Smooth muscle cell (in vitro differentiated cells): Measurements from ENCODE around the gene NINJ2. TPM values are rescaled to one million over a fixed set of nuclear protein-coding genes. Genes with fewer than 3 reads are reported as not detected.

Experiments used
- DNase-seq: peaks from one replicate; lab custom pipeline; 2025; ENCODE audit not compliant: unreplicated experiment; lab: John Stamatoyannopoulos, UW
- H2AFZ ChIP-seq: fragments of 200-600 bp; sonication (generic); 2 replicates; pipeline ENCODE4 v1.6.0; 2016; ENCODE audit warnings: antibody characterized with exemption, low read depth, mild to moderate bottlenecking
- H3F3A ChIP-seq: fragments of 200-600 bp; sonication (generic); 2 replicates; pipeline ENCODE4 v1.6.0; 2017; ENCODE audit warnings: antibody characterized with exemption, low read depth
- H3K27ac ChIP-seq: fragments of 200-600 bp; sonication (generic); 2 replicates; pipeline ENCODE4 v1.5.1; 2016; ENCODE audit warnings: low read depth, mild to moderate bottlenecking
- H3K27me3 ChIP-seq: fragments of 200-600 bp; sonication (generic); 2 replicates; pipeline ENCODE4 v1.6.1; 2016; ENCODE audit warnings: low read depth, mild to moderate bottlenecking
- H3K36me3 ChIP-seq: fragments of 200-600 bp; sonication (generic); 2 replicates; pipeline ENCODE4 v1.5.1; 2016; ENCODE audit warnings: low read depth
- H3K4me1 ChIP-seq: fragments of 200-600 bp; sonication (generic); 2 replicates; pipeline ENCODE4 v1.5.1; 2016; ENCODE audit warnings: low read depth
- H3K4me2 ChIP-seq: fragments of 200-600 bp; sonication (generic); 2 replicates; pipeline ENCODE4 v1.6.0; 2016; ENCODE audit warnings: mild to moderate bottlenecking
- H3K4me3 ChIP-seq: fragments of 200-600 bp; sonication (generic); 2 replicates; pipeline ENCODE4 v1.5.1; 2016; ENCODE audit warnings: mild to moderate bottlenecking
- H3K79me2 ChIP-seq: fragments of 200-600 bp; sonication (generic); 2 replicates; pipeline ENCODE4 v1.6.0; 2016; ENCODE audit warnings: low read depth, mild to moderate bottlenecking
- H3K9ac ChIP-seq: fragments of 200-600 bp; sonication (generic); 2 replicates; pipeline ENCODE4 v1.6.0; 2016; ENCODE audit warnings: low read depth
- H3K9me3 ChIP-seq: fragments of 200-600 bp; sonication (generic); replicated peaks from 2 replicates; pipeline ENCODE4 v1.5.1; 2016; ENCODE audit warnings: low read depth
- H4K20me1 ChIP-seq: fragments of 200-600 bp; sonication (generic); 2 replicates; pipeline ENCODE4 v1.6.0; 2016; ENCODE audit warnings: low read depth
- CTCF ChIP-seq: fragments of 200-600 bp; sonication (generic); IDR thresholded peaks from 2 replicates; pipeline ENCODE4 v1.5.1; 2017; ENCODE audit warnings: borderline replicate concordance, mild to moderate bottlenecking, antibody characterized with exemption; ENCODE audit not compliant: insufficient read depth, poor library complexity, severe bottlenecking
- WGBS: methylation state at CpG from one replicate; pipeline ENCODE4 v1.1.7; 2016; ENCODE audit warnings: low lambda C conversion rate; 5-methylcytosine and 5-hydroxymethylcytosine counted together
- polyA plus RNA-seq: library from polyadenylated mRNA; unstranded; fragments of >200 nt; fragmentation: Nextera tagmentation; extraction: Ambion mirVana; gene quantifications from 2 replicates; pipeline ENCODE4 v1.2.1, GENCODE V29; 2016
- total RNA-seq: library from RNA; depleted of rRNA; stranded (reverse); fragments of >200 nt; gene quantifications from 2 replicates; pipeline ENCODE4 v1.2.3, GENCODE V29; 2014

Gene NINJ2
- total and polyA plus RNA-seq, 2 experiments from 2014 or later = 4.2 to 12.1 TPM

GRCh38 chr12:697481-697880 lies 34.2 kb upstream of the NINJ2 start:
- Histone ChIP-seq H4K20me1 (no peaks in the 10 kb centered on the region), H3K36me3 (no peaks in the 10 kb centered on the region), H3K4me2 (no peak overlapping the region), H3K9me3 (no peaks in the 10 kb centered on the region), H3K27ac (no peak overlapping the region), H3F3A (no peaks in the 10 kb centered on the region), H2AFZ (no peak overlapping the region), H3K4me3 (no peak overlapping the region), H3K79me2 (no peaks in the 10 kb centered on the region), H3K4me1 (no peaks in the 10 kb centered on the region), H3K9ac (no peak overlapping the region), H3K27me3 (no peaks in the 10 kb centered on the region)
- WGBS = 96% methylated on average over 2 of the region's 2 CpGs
- DNase-seq = no peak
- no peak for TF ChIP-seq CTCF

DNA sequence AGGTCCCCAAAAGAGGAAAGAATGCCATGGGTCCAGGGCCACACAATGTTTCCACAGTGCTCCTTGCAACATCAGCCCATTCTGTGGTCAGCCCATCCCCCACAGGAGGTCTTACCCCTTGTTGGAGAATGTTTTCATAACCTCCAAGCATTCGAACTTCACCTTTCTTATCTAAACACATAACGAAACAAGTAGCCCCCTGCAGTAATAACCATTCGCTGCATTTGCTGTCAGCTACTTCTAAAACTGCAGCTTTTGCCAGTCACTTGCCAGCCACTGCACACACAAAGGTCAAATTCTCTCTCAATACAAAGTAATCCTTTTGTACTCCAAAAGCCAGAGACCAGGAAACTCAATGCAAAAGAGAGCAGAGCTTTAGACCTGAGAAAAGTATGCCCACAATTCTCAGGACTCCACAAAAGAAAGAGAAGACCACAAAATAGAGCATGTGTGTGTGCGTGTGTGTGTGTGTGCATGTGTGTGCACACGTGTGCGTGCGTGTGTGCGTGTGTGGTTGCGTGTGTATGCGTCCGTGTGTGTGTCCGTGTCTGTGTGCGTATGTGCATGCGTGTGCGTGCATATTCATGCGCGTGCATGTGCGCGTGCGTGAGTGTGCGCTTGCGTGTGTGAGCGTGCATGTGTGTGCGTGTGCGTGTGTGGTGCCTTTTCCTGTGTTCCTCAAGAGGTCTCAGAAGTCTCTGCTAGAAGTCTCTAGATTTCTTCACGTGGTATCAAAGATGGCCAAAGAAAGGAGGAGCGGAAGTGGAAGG lies 31.7 kb upstream of the NINJ2 start:
- H2AFZ ChIP-seq = no peak overlapping the region
- 92% methylated on average over 27 of the region's 27 CpGs for WGBS
- no peaks in the 10 kb centered on the region for H3K4me1 ChIP-seq
- H3F3A ChIP-seq = no peaks in the 10 kb centered on the region
- DNase-seq = no peak
- H3K9ac ChIP-seq = no peak overlapping the region
- no peak overlapping the region for H3K4me3 ChIP-seq
- no peak overlapping the region for H3K27ac ChIP-seq
- H3K36me3 ChIP-seq = no peaks in the 10 kb centered on the region
- no peak overlapping the region for H3K4me2 ChIP-seq
- no peak for TF ChIP-seq CTCF
- H3K27me3 ChIP-seq = no peaks in the 10 kb centered on the region
- no peaks in the 10 kb centered on the region for H3K9me3 ChIP-seq
- H4K20me1 ChIP-seq = no peaks in the 10 kb centered on the region
- H3K79me2 ChIP-seq = no peaks in the 10 kb centered on the region

DNA sequence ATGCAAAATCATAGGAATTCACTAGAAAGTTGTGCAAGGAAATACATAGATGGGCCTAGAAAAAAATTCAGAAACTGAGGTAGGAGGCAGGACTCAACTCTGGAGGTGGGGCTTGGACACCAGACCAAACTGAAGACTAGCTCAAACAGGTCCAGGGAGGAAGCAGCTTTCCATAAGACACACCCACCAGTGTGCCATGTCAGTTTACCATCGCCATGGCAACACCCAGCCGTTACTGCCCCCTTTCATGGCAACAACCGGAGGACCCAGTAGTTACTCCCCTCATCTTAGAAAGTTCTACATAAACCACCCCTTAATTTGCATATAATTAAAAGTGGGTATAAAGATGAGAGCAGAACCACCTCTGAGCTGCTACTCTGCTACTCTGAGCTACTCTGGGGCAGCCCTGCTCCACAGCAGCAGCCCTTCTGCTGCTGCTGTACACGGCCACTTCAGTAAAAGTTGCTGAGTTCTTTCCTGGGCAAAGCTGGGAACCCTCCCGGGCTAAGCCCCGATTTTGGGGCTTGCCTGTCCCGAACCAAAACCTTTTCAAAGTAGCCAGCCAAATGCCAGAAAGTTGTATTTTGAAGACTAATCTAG lies 30.8 kb upstream of the NINJ2 start:
- Histone ChIP-seq H3K27ac (no peak overlapping the region), H3K27me3 (no peaks in the 10 kb centered on the region), H3F3A (no peaks in the 10 kb centered on the region), H4K20me1 (no peaks in the 10 kb centered on the region), H3K9ac (no peak overlapping the region), H3K4me2 (no peak overlapping the region), H3K9me3 (no peaks in the 10 kb centered on the region), H3K4me3 (no peak overlapping the region), H3K36me3 (no peaks in the 10 kb centered on the region), H3K4me1 (no peaks in the 10 kb centered on the region), H2AFZ (no peak overlapping the region), H3K79me2 (no peaks in the 10 kb centered on the region)
- no peak for TF ChIP-seq CTCF
- DNase-seq = no peak
- WGBS = 96% methylated on average over 7 of the region's 7 CpGs
